Activated naive CD4-positive, alpha-beta T cell treated with anti-CD3 and anti-CD28 coated beads, Interleukin-2, amount 50 U/mL, for 24 hours (primary cell): ENCODE data around the gene TUBA3E.
"Not testable (repeated sequence)": the region's sequence is repeated elsewhere in the genome, so short reads cannot be mapped to it uniquely, and the experiment has no call there.

Source experiments
- H3K27ac Mint-ChIP-seq: one replicate; pipeline ENCODE4 v1.8.0; 2021; ENCODE audit warnings: mild to moderate bottlenecking, mixed read lengths
- H3K27me3 Mint-ChIP-seq: one replicate; pipeline ENCODE4 v1.8.0; 2021; ENCODE audit warnings: mixed read lengths
- H3K36me3 Mint-ChIP-seq: one replicate; pipeline ENCODE4 v1.8.0; 2021; ENCODE audit warnings: mixed read lengths
- H3K4me1 Mint-ChIP-seq: one replicate; pipeline ENCODE4 v1.8.0; 2021; ENCODE audit warnings: mixed read lengths
- H3K4me3 Mint-ChIP-seq: one replicate; pipeline ENCODE4 v1.8.0; 2021; ENCODE audit warnings: mild to moderate bottlenecking, mixed read lengths
- H3K9me3 Mint-ChIP-seq: one replicate; pipeline ENCODE4 v1.8.0; 2021; ENCODE audit warnings: mixed read lengths

Gene TUBA3E

DNA sequence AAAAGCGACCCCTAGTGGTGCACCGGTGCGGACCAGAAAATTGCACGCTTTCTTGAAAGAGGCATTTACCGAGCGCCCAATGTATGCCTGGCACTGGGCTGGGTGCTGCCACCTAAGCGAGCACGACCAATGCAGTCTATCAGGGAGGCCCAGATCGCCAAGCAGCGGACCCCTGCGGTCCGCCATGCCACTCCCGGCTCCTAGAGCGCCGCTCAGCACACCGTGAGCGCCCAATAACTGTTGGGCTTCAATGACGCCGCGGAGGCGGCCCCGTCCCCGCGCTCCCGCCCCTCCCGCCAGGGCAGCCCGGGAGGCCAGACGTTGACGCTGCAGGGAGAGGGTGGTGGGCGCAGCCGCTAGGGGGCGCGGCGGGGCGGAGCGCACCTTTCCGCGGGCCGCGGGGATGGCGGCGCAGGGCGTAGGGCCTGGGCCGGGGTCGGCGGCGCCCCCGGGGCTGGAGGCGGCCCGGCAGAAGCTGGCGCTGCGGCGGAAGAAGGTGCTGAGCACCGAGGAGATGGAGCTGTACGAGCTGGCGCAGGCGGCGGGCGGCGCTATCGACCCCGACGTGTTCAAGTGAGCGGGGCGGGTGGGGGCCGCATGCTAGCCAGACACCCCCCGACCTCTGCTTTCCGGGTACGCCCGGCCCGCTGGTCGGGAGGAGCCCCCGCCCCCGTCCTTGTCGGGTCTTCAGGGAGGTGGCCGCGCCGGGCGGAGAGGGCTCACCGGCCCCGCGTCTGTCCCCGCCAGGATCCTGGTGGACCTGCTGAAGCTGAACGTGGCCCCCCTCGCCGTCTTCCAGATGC is 16.2 kb downstream of the TUBA3E start, which contains the start of gene MZT2B:
Gene MZT2B, plus strand, starts transcription at position 383 of the 803 bp plus-strand sequence. Its CDS starts 21 bp downstream, at position 404.
- not testable (repeated sequence) for H3K36me3 Mint-ChIP-seq, H3K27me3 Mint-ChIP-seq, H3K9me3 Mint-ChIP-seq
- H3K27ac Mint-ChIP-seq: peak within 1 kb of the TSS; percentile 94
- H3K4me3 Mint-ChIP-seq: peak within 1 kb of the TSS; percentile 89
- peaks cover 15% of the 10 kb centered on the region for H3K4me1 Mint-ChIP-seq

DNA sequence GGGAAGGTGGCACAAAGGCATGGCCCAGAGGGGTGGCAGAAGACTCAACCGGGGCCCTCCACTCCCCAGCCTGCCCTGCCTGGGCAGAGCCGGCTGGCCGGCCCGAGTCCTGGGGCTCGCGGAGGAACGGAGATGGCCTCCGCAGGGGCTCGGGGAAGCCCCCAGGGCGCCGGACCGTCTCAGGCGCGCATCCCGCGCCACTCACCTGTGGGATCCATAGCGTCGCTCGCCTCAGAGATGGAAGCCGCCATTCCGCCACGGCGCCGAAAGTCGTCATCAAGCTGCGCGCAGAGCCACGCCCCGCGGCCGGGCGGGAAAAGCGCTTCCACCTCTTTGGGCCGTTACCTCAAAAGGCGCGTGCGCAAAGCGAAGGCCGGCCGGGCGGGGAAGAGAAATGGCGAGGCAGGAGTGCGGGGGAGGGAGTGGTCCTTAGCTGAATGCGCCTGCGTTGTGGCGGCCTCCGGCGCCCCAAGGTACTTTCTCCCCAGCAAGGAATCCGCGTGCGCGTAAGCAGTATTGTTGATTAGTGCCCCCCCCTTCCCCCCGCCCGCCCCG is 16.8 kb downstream of the TUBA3E start, which contains the start of gene SMPD4:
Gene SMPD4, minus strand, starts transcription at position 278 of the 555 bp plus-strand sequence. CDS start 5,010 bp downstream, outside the sequence.
- no peaks in the 10 kb centered on the region for H3K36me3 Mint-ChIP-seq
- peaks cover 15% of the 10 kb centered on the region for H3K4me1 Mint-ChIP-seq
- no peaks in the 10 kb centered on the region for H3K27me3 Mint-ChIP-seq
- peak within 1 kb of the TSS; percentile 94 for H3K27ac Mint-ChIP-seq
- H3K4me3 Mint-ChIP-seq: peak within 1 kb of the TSS; percentile 89
- no peaks in the 10 kb centered on the region for H3K9me3 Mint-ChIP-seq

DNA sequence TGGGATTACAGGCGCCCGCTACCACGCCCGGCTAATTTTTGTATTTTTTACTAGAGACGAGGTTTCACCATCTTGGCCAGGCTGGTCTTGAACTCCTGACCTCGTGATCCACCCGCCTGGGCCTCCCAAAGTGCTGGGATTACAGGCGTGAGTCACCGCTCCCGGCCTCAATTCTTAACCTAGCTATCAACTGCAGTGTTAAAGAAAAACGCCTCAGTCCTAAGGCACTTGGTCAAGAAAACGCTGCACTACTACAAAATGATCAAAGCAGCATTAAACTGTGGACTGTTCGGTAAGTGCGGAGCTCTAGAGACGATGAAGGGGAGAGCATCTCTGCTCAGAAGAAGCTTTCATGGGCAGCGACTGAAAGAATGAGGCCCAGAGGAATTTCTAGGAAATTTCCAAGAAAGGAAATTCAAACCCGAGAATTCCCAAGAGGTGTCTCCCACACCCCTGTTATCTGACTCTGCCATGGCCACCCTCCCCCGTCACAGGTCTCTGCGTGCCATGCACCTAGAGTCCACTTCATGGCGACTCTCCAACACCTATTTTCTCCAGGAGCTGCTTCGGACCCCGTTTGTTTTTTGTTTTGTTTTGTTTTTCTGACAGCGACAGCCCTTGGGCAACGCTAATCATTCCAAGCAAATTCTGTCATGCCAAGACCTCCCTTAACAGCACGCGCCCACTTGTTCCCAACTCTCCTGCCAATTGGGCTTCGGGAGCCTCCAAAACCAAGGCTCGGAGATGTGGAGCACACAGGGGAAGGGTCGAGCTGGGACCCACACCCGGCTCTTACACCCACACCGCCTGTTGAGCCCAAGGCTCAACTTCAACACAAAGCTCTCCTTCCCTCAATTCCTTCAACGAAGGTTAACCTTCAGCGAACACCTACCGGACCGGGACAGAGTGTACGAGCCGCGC is 17.6 kb downstream of the TUBA3E start:
- not testable (repeated sequence) for H3K27me3 Mint-ChIP-seq, H3K36me3 Mint-ChIP-seq, H3K9me3 Mint-ChIP-seq
- peak overlapping the region; percentile 94 for H3K27ac Mint-ChIP-seq
- peak overlapping the region; percentile 89 for H3K4me3 Mint-ChIP-seq
- H3K4me1 Mint-ChIP-seq: peaks cover 19% of the 10 kb centered on the region

DNA sequence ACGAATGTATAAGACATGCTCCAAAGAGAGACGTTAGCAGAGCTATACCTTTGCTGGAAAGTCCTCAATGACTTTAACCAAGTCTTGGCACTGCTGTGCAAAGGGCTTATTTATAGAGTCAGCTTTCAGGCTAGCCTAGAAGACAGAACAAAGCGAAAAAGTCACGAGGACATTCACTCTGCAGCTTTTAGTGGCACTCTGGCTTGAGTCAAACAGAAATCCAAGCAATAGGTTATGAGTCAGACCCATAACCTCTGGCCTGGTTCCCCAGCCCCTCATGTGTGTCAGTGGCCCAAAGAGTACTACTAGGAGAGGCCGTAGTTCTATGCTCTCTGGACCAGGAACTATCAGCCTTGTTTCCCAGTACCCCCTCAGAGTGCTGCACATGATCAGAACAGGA is 23.4 kb downstream of the TUBA3E start:
- H3K4me3 Mint-ChIP-seq, H3K27ac Mint-ChIP-seq, H3K36me3 Mint-ChIP-seq, H3K27me3 Mint-ChIP-seq, H3K9me3 Mint-ChIP-seq: not testable (repeated sequence)
- H3K4me1 Mint-ChIP-seq: peaks cover 11% of the 10 kb centered on the region

DNA sequence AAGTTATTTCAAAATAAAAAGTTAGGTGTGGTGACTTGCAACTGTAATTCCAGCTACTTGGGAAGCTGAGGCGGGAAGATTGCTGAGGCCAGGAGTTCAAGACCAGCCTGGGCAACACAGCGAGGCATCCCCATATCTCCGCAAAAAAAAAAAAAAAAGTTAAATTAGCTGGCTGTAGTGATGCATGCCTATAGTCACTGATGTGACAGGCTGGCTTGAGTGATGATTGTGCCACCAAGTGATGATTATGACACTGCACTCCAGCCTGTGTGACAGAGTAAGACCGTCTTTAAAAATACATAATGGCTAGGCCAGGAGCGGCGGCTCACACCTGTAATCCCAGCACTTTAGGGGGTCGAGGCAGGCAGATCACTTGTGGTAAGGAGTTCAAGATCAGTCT is 28.3 kb downstream of the TUBA3E start:
- Mint-ChIP-seq H3K36me3 (peaks cover 4% of the 10 kb centered on the region), H3K27me3 (no peaks in the 10 kb centered on the region), H3K4me3 (no peak overlapping the region), H3K4me1 (no peaks in the 10 kb centered on the region), H3K9me3 (no peaks in the 10 kb centered on the region), H3K27ac (no peak overlapping the region)

DNA sequence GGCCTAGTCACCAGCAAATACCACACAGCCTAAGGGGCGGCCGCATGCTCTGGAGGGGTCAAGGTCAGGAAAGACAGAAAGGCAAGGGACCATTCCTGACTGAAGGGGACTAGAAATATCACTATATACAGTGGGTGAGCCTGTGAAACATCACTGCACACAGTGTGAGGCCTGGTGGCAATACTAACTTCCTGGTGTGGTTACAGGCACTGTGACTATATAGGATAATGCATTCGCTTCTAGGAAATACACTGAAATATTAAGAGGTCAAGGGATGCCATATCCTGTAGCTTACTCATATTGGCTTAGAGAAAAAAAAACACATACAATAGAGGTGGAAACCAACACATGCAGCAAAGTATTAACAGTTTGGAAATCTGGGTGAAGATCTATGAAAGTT is 29.1 kb downstream of the TUBA3E start:
- H3K4me1 Mint-ChIP-seq, H3K36me3 Mint-ChIP-seq, H3K9me3 Mint-ChIP-seq, H3K27ac Mint-ChIP-seq, H3K4me3 Mint-ChIP-seq, H3K27me3 Mint-ChIP-seq: not testable (repeated sequence)

DNA sequence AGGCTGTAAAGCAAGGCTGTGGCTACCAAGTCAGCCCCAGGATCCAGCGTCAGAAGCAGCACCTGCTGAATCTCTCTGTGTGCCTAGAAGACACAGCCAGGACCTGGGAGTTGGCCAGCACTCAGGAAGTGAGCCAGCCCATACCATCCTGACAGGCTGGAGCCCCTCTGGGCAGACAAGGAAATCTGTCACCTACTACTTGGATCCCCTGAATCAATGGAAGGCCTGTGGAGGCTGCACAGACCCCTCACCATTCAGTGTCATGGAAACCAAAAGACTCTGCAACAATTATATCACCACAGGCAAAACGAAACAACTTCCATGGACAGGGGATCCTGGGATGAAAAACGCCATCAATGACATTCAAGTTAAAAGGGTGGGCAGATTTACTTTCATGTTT is 31.6 kb downstream of the TUBA3E start:
- H3K4me3 Mint-ChIP-seq, H3K36me3 Mint-ChIP-seq, H3K27me3 Mint-ChIP-seq, H3K27ac Mint-ChIP-seq, H3K4me1 Mint-ChIP-seq, H3K9me3 Mint-ChIP-seq: not testable (repeated sequence)

DNA sequence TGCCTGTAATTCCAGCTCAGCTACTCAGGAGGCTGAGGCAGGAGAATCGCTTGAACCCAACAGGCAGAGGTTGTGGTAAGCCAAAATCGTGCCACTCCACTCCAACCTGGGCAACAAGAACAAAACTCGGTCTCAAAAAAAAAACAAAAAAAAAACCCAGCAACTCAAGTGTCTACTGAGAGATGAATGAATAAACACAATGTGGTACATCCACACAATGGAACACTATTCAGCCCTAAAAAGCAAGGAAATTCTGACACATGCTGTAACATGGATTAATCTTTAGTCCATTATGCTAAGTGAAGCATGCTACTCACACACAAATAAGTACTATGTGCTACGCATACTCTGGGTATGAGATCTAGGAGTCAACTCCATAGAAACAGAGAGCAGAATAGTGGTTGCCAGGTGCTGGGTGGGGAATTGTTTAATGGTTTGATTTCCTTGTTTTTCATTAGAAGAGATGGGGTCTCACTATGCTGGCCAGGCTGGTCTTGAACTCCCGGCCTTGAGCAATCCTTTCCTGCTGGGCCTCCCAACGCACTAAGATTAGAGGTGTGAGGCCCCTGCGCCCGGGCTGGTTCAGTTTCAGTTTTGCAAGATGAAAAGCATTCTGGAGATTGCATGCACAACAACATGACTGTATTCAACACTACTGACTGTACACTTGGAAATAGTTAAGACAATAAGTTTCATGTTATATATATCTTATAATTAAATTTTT is 32.8 kb downstream of the TUBA3E start:
- Mint-ChIP-seq H3K27me3 (no peaks in the 10 kb centered on the region), H3K4me1 (no peaks in the 10 kb centered on the region), H3K27ac (no peak overlapping the region), H3K36me3 (peaks cover 7% of the 10 kb centered on the region), H3K4me3 (no peak overlapping the region), H3K9me3 (no peaks in the 10 kb centered on the region)

DNA sequence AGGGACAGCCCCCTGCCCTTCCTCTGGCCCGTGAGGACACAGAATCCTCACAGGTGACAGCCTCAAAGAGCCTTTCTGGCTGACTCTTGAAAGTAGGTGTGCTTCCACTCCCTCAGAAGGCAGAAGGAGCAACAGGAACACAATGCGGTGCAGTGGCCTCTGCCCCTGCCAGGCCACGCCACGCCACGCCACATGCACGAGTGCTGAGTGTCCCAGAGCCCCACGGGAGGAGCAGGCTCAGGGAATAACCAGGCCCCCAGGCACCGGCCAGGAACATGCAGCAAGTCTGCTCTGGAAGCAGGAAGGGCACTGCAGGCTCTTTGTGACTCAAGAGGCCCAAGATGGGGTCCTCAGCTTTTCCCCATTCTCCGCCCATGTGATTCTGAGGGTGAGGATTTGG is 35.3 kb downstream of the TUBA3E start:
- H3K36me3 Mint-ChIP-seq: peaks cover 5% of the 10 kb centered on the region
- no peaks in the 10 kb centered on the region for H3K27me3 Mint-ChIP-seq
- H3K27ac Mint-ChIP-seq: no peak overlapping the region
- H3K4me3 Mint-ChIP-seq: no peak overlapping the region
- no peaks in the 10 kb centered on the region for H3K4me1 Mint-ChIP-seq
- no peaks in the 10 kb centered on the region for H3K9me3 Mint-ChIP-seq

DNA sequence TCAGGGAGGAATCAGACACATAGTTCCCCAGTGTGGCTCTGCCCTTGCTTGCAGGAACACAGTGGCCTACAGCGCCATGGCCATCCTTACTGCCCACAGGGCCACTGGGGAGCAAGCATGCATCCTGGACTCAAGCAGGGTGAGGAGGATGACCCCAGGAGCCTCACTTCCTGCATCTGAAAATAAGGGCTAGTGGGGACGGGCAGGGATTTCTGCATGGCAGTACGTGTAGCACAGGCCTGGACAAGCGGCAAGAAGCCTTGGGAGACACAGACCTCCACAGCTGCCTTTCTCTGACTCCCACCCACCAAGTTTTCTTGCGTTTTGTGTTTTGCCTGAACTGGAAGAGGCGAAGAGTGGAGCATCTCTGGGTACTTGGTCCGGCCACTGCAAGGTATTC is 35.8 kb downstream of the TUBA3E start:
- H3K27ac Mint-ChIP-seq, H3K36me3 Mint-ChIP-seq, H3K9me3 Mint-ChIP-seq, H3K4me3 Mint-ChIP-seq, H3K4me1 Mint-ChIP-seq, H3K27me3 Mint-ChIP-seq: not testable (repeated sequence)

DNA sequence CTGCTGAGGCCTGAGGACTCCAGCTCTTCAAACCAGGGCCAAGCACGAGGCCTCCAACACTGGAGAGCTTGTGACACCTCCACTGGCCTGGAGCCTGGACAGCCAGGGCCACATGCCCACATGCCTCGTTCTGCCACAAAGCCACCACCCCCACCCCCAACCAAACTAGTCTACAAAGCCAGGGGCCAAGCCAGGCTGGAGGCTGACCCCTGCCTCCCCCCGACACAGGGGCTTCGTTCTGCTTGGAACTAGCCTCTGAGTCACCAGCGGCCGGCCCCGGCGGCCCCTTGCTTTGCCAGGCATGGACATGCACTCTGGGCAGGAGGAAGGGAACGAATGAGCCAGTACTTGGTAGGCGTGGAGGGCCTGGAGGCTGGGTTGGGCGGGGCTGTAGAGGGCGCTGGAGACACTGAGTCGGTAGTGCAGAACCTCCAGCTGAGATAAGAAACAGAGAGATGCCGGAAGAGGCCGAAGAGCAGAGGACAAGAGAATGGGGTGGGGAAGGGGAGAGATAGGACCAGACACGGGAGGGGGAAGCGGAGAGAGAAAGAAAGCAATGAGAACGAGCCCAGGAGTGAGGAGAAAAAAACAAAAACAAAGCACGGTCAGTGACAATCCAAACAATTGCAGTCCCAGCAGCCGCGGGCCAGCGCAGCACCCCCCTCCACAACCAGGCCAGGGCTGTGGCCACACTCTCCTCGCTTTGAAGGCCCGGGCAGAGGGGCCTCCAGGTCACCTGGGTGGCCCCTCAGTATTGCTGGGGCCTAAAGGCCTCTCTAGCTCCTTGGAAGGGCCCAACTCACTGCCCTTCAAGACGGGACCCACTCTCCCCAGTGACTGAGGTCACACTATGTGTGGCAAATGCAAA is 37.2 kb downstream of the TUBA3E start:
- not testable (repeated sequence) for H3K9me3 Mint-ChIP-seq, H3K27me3 Mint-ChIP-seq, H3K27ac Mint-ChIP-seq, H3K4me1 Mint-ChIP-seq, H3K4me3 Mint-ChIP-seq, H3K36me3 Mint-ChIP-seq

DNA sequence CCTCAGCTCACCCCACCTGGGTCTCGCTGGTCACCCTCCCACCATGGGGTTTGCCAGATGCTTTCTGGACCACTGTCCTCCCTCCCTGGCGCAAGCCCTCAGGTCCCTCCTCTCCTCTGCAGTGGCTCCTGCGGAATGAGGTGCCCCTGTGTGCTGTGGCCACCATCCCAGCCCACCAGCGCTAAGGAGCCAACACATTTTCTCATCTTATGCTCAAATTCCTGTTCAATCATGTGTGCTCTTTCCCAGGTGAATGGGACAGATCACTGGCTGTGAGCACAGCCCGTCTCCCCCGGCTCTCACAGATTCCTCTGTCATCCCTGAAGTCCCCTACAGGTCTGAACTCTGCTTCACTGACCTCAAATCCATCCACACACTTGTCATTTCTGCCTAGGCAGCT is 38.1 kb downstream of the TUBA3E start:
- no peak overlapping the region for H3K27ac Mint-ChIP-seq
- H3K4me3 Mint-ChIP-seq: no peak overlapping the region
- H3K4me1 Mint-ChIP-seq: no peaks in the 10 kb centered on the region

DNA sequence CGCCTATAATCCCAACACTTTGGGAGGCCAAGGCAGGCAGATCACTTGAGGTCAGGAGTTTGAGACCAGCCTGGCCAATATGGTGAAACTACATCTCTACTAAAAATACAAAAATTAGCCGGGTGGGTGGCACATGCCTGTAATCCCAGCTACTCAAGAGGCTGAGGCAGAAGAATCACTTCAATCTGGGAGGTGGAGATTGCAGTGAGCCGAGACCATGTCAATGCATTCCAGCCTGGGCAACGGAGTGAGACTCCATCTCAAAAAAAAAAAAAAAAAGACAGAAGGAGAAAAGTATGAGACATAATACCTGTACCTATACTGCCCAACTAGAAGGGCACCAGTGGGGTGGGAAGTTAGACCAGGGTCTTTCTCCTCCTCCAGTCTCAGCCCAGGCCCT is 38.9 kb downstream of the TUBA3E start:
- not testable (repeated sequence) for H3K27me3 Mint-ChIP-seq, H3K4me3 Mint-ChIP-seq, H3K4me1 Mint-ChIP-seq, H3K36me3 Mint-ChIP-seq, H3K9me3 Mint-ChIP-seq, H3K27ac Mint-ChIP-seq

More for the DNA sequence above, 38.1 kb downstream of the TUBA3E start:
- H3K9me3 Mint-ChIP-seq: no peaks in the 10 kb centered on the region
- H3K27me3 Mint-ChIP-seq: no peaks in the 10 kb centered on the region
- H3K36me3 Mint-ChIP-seq: peaks cover 5% of the 10 kb centered on the region

DNA sequence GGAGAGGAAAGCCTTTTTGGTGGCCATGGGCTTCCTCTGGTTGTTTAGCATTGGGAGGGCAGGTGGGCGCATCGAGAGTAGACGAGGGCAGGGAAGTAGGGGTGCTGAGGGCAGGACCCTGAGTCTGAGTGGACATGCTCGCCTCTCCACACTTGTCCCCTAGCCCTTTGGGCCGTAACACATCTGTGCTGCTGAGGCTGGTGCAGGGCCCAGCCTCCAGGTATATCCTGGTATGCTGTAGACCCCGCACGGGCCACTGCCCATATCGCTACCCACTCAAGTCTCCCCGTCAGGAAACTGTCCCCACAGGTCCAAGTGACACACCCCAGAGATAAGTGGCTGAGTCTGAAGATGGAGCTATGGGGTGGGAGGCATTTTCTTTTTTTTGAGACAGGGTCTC is 39.6 kb downstream of the TUBA3E start:
- Mint-ChIP-seq H3K27me3 (no peaks in the 10 kb centered on the region), H3K36me3 (no peaks in the 10 kb centered on the region), H3K27ac (no peak overlapping the region)

More for the DNA sequence above, 39.6 kb downstream of the TUBA3E start:
- Mint-ChIP-seq H3K4me3 (no peak overlapping the region), H3K9me3 (no peaks in the 10 kb centered on the region), H3K4me1 (no peaks in the 10 kb centered on the region)
